H1 (cell line): ENCODE data around the gene LSM2. TPM values are rescaled to one million over a fixed set of nuclear protein-coding genes. Genes with fewer than 3 reads are reported as not detected.

Source experiments
- CTCF ChIA-PET: fragments of 300-600 bp; sonication (Branson Sonifier 250); formaldehyde crosslinking; loops from one replicate; lab custom pipeline; 2021; ENCODE audit not compliant: partially characterized antibody; lab: Charles Lee
- POLR2A ChIA-PET: fragments of 300-600 bp; sonication (Branson Sonifier 250); formaldehyde crosslinking; loops from one replicate; lab custom pipeline; 2021; ENCODE audit warnings: inconsistent platforms; ENCODE audit not compliant: partially characterized antibody; lab: Charles Lee
- DNase-seq, 2 experiments: peaks; one replicate each; pipeline versions ENCODE4 v3.0.0 to v3.0.0-alpha.2; 2010 to 2022; ENCODE audit warnings: low spot score in 2 of 2, low read depth in 1 of 2, mixed read lengths in 1 of 2
- FAIRE-seq: peaks from 2 replicates; lab custom pipeline; 2011; peaks lifted over from hg19 to GRCh38; lab: Jason Lieb, UNC
- H2AFZ ChIP-seq: 2 replicates; pipeline ENCODE4 v1.8.1; 2012; ENCODE audit warnings: low read length, inconsistent platforms
- H2AK5ac ChIP-seq: 2 replicates; pipeline ENCODE4 v1.6.1; 2013; ENCODE audit warnings: low read depth, low read length
- H2BK120ac ChIP-seq: replicated peaks from 2 replicates; pipeline ENCODE3; 2013; ENCODE audit warnings: low read depth, low read length, inconsistent platforms
- H2BK12ac ChIP-seq: 2 replicates; pipeline ENCODE4 v1.6.1; 2013; ENCODE audit warnings: low read depth, low read length
- H2BK15ac ChIP-seq: 2 replicates; pipeline ENCODE4 v1.6.1; 2013; ENCODE audit warnings: low read length
- H2BK20ac ChIP-seq: 2 replicates; pipeline ENCODE4 v1.6.1; 2013; ENCODE audit warnings: low read length
- H2BK5ac ChIP-seq: 2 replicates; pipeline ENCODE4 v1.6.1; 2013; ENCODE audit warnings: low read depth, low read length
- H3K14ac ChIP-seq: 2 replicates; pipeline ENCODE4 v1.6.1; 2013; ENCODE audit warnings: inconsistent platforms; ENCODE audit not compliant: insufficient read length
- H3K18ac ChIP-seq: 2 replicates; pipeline ENCODE4 v1.6.1; 2013; ENCODE audit warnings: low read length; ENCODE audit errors: extremely low read depth
- H3K23ac ChIP-seq: 2 replicates; pipeline ENCODE4 v1.6.1; 2013; ENCODE audit warnings: inconsistent platforms; ENCODE audit not compliant: insufficient read length
- H3K23me2 ChIP-seq: 2 replicates; pipeline ENCODE4 v1.6.1; 2013; ENCODE audit warnings: low read depth, low read length
- H3K27ac ChIP-seq: 2 replicates; pipeline ENCODE4 v1.6.1; 2011; ENCODE audit warnings: low read depth, low read length, inconsistent platforms
- H3K27me3 ChIP-seq, 4 experiments: replicated peaks in 1 of 4; 1 replicate in 1 of 4; 2 replicates in 3 of 4; pipeline versions ENCODE4 v1.6.1 to v1.8.1; 2011 to 2013; ENCODE audit warnings: low read length in 3 of 4, mild to moderate bottlenecking in 3 of 4, inconsistent platforms in 2 of 4, mixed read lengths in 2 of 4, moderate library complexity in 1 of 4; ENCODE audit not compliant: control insufficient read depth in 3 of 4, insufficient read depth in 3 of 4; ENCODE audit errors: extremely low read depth in 1 of 4
- H3K36me3 ChIP-seq, 4 experiments: 2 replicates each; pipeline versions ENCODE4 v1.6.1 to v1.8.1; 2011 to 2013; ENCODE audit warnings: mild to moderate bottlenecking in 4 of 4, low read length in 3 of 4, moderate library complexity in 2 of 4, control low read depth in 1 of 4, inconsistent platforms in 1 of 4; ENCODE audit not compliant: insufficient read depth in 4 of 4, control insufficient read depth in 2 of 4
- H3K4ac ChIP-seq: replicated peaks from 2 replicates; pipeline ENCODE3; 2013; ENCODE audit warnings: low read length, low read depth, mixed read lengths, inconsistent platforms; ENCODE audit not compliant: insufficient read length
- H3K4me1 ChIP-seq, 4 experiments: replicated peaks in 1 of 4; 1 replicate in 1 of 4; 2 replicates in 3 of 4; pipeline versions ENCODE4 v1.6.1 to v1.8.1; 2011 to 2013; ENCODE audit warnings: low read length in 3 of 4, inconsistent platforms in 2 of 4, mixed read lengths in 1 of 4; ENCODE audit not compliant: insufficient read depth in 4 of 4, control insufficient read depth in 3 of 4
- H3K4me2 ChIP-seq, 2 experiments: 2 replicates each; pipeline versions ENCODE4 v1.6.1 to v1.8.1; 2011 to 2013; ENCODE audit warnings: low read depth in 2 of 2, low read length in 2 of 2, control low read depth in 1 of 2, inconsistent platforms in 1 of 2, mild to moderate bottlenecking in 1 of 2; ENCODE audit not compliant: insufficient read depth in 1 of 2
- H3K4me3 ChIP-seq, 4 experiments: fragments of 200-600, 300-600 bp in 1 of 4; sonication (generic), shearing (Covaris generic), sonication (Bioruptor Twin) in 1 of 4; 2 replicates each; pipeline versions ENCODE4 v1.5.1 to v1.8.1; 2011 to 2016; ENCODE audit warnings: low read length in 4 of 4, low read depth in 3 of 4, control low read depth in 2 of 4, inconsistent platforms in 2 of 4, mild to moderate bottlenecking in 2 of 4, mixed read lengths in 1 of 4, moderate library complexity in 1 of 4; ENCODE audit not compliant: insufficient read depth in 2 of 4; ENCODE audit errors: extremely low read depth in 1 of 4
- H3K56ac ChIP-seq: replicated peaks from 2 replicates; pipeline ENCODE3; 2013; ENCODE audit warnings: low read depth, mild to moderate bottlenecking, mixed read lengths, low read length, inconsistent platforms; ENCODE audit not compliant: insufficient read length
- H3K79me1 ChIP-seq: 2 replicates; pipeline ENCODE4 v1.6.1; 2013; ENCODE audit warnings: low read depth, low read length, control low read depth
- H3K79me2 ChIP-seq, 2 experiments: 2 replicates each; pipeline versions ENCODE4 v1.6.1 to v1.8.1; 2012 to 2013; ENCODE audit warnings: low read length in 2 of 2, mild to moderate bottlenecking in 2 of 2, inconsistent platforms in 1 of 2; ENCODE audit not compliant: insufficient read depth in 2 of 2, control insufficient read depth in 1 of 2
- H3K9ac ChIP-seq, 4 experiments: replicated peaks in 1 of 4; 1 replicate in 1 of 4; 2 replicates in 3 of 4; pipeline versions ENCODE4 v1.6.1 to v1.8.1; 2011 to 2013; ENCODE audit warnings: low read depth in 3 of 4, low read length in 3 of 4, control low read depth in 2 of 4, mild to moderate bottlenecking in 2 of 4, moderate library complexity in 2 of 4, inconsistent platforms in 1 of 4; ENCODE audit errors: extremely low read depth in 1 of 4
- H3K9me3 ChIP-seq, 2 experiments: 2 replicates each; pipeline versions ENCODE4 v1.6.1 to v1.8.1; 2012 to 2013; ENCODE audit warnings: mild to moderate bottlenecking in 2 of 2, moderate library complexity in 2 of 2, control low read depth in 1 of 2, inconsistent platforms in 1 of 2, low read depth in 1 of 2, low read length in 1 of 2, mixed read lengths in 1 of 2; ENCODE audit not compliant: insufficient read depth in 2 of 2
- H4K20me1 ChIP-seq, 2 experiments: replicated peaks in 1 of 2; 2 replicates each; pipeline versions ENCODE3 to v1.8.1; 2011 to 2013; ENCODE audit warnings: inconsistent platforms in 2 of 2, low read length in 2 of 2, mild to moderate bottlenecking in 1 of 2; ENCODE audit not compliant: insufficient read depth in 2 of 2, control insufficient read depth in 1 of 2
- H4K5ac ChIP-seq: 2 replicates; pipeline ENCODE4 v1.6.1; 2013; ENCODE audit warnings: low read length, low read depth, mixed read lengths, inconsistent platforms; ENCODE audit not compliant: insufficient read length
- H4K8ac ChIP-seq: 2 replicates; pipeline ENCODE4 v1.8.0; 2013; ENCODE audit warnings: mild to moderate bottlenecking, moderate library complexity, low read length, inconsistent platforms; ENCODE audit not compliant: insufficient read depth; ENCODE audit errors: extremely low read depth
- H4K91ac ChIP-seq: replicated peaks from 2 replicates; pipeline ENCODE3; 2013; ENCODE audit warnings: low read length, mixed read lengths, inconsistent platforms; ENCODE audit not compliant: insufficient read length
- ASH2L ChIP-seq: fragments of 200-600, 300-600 bp; sonication (generic); IDR thresholded peaks from one replicate; pipeline ENCODE4 v1.7.1; 2017; ENCODE audit warnings: low read length
- BACH1 ChIP-seq: IDR thresholded peaks from 2 replicates; pipeline ENCODE4 v1.6.1; 2012; ENCODE audit warnings: low read length, improper control_type of control experiment
- BCL11A ChIP-seq, 2 experiments: IDR thresholded peaks; one replicate each; pipeline ENCODE4 v1.6.1; 2011; ENCODE audit warnings: low read depth in 2 of 2, low read length in 2 of 2, mild to moderate bottlenecking in 2 of 2
- CEBPB ChIP-seq: IDR thresholded peaks from 2 replicates; pipeline ENCODE4 v1.6.1; 2012; ENCODE audit warnings: low read depth, low read length
- EGR1 ChIP-seq: IDR thresholded peaks from 2 replicates; pipeline ENCODE4 v1.6.1; 2011; ENCODE audit warnings: low read depth, low read length, borderline replicate concordance
- HDAC6 ChIP-seq: IDR thresholded peaks from one replicate; pipeline ENCODE4 v1.7.1; 2012; ENCODE audit warnings: low read depth, mild to moderate bottlenecking, inconsistent platforms, low read length, moderate library complexity
- KDM4A ChIP-seq: IDR thresholded peaks from one replicate; pipeline ENCODE4 v1.7.1; 2012; ENCODE audit warnings: low read depth, mild to moderate bottlenecking, moderate library complexity, low read length, inconsistent platforms; ENCODE audit not compliant: severe bottlenecking
- RBBP5 ChIP-seq: IDR thresholded peaks from 2 replicates; pipeline ENCODE4 v1.7.1; 2012; ENCODE audit warnings: low read depth, mild to moderate bottlenecking, inconsistent platforms, low read length, moderate library complexity, borderline replicate concordance
- SAP30 ChIP-seq: fragments of 300-600 bp; sonication (generic); IDR thresholded peaks from 2 replicates; pipeline ENCODE4 v1.7.1; 2012; ENCODE audit warnings: low read length, moderate library complexity, mild to moderate bottlenecking, inconsistent platforms; ENCODE audit not compliant: insufficient read depth, insufficient replicate concordance
- SIRT6 ChIP-seq: IDR thresholded peaks from one replicate; pipeline ENCODE4 v1.7.1; 2012; ENCODE audit warnings: low read length, inconsistent platforms
- SP1 ChIP-seq: IDR thresholded peaks from 2 replicates; pipeline ENCODE4 v1.6.1; 2011; ENCODE audit warnings: low read depth, low read length
- SUZ12 ChIP-seq: fragments of 200-600 bp; sonication (generic); IDR thresholded peaks from 2 replicates; pipeline ENCODE4 v1.6.1; 2012; ENCODE audit warnings: mild to moderate bottlenecking, inconsistent platforms, low read length, moderate library complexity, mixed read lengths
- TAF7 ChIP-seq: optimal IDR thresholded peaks from 2 replicates; pipeline ENCODE3; 2011; ENCODE audit warnings: low read depth, mild to moderate bottlenecking, inconsistent platforms, low read length, moderate library complexity, borderline replicate concordance
- TCF12 ChIP-seq: IDR thresholded peaks from 2 replicates; pipeline ENCODE4 v1.6.1; 2011; ENCODE audit warnings: low read depth, mild to moderate bottlenecking, low read length
- YY1 ChIP-seq: IDR thresholded peaks from 2 replicates; pipeline ENCODE4 v1.6.1; 2011; ENCODE audit warnings: low read depth, mild to moderate bottlenecking, low read length
- WGBS, 2 experiments: shearing (Covaris generic) in 1 of 2; methylation state at CpG; one replicate each; pipeline versions ENCODE4 v1.1.6 to v1.1.7; 2013 to 2015; ENCODE audit warnings: low lambda C conversion rate in 2 of 2, mixed read lengths in 2 of 2, inconsistent platforms in 1 of 2, low coverage in 1 of 2, missing lambda C conversion rate in 1 of 2; ENCODE audit not compliant: insufficient replicate concordance in 2 of 2, insufficient coverage in 1 of 2, insufficient read length in 1 of 2; ENCODE audit errors: extremely low coverage in 1 of 2, missing lambda C conversion rate in 1 of 2; 5-methylcytosine and 5-hydroxymethylcytosine counted together
- polyA plus RNA-seq, 7 experiments: library from polyadenylated mRNA; depleted of rRNA in 3 of 7; stranded (reverse) in 5 of 7; unstranded in 2 of 7; fragments of >200 nt in 5 of 7; fragments of 200-250 nt in 2 of 7; gene quantifications; 1 replicate in 5 of 7; 2 replicates in 1 of 7; 4 replicates in 1 of 7; pipeline versions ENCODE4 v1.2.1 to v1.2.3, GENCODE V29; 2011 to 2013; ENCODE audit warnings: missing spikeins in 2 of 7, mixed read lengths in 2 of 7
- total RNA-seq: library from RNA; stranded (reverse); fragmentation: NEBNext Ultra II Directional; extraction: Animal tissue kit (Norgen Biotek cat#: 25700); gene quantifications from 2 replicates; pipeline ENCODE4 v1.2.1, GENCODE V29; 2021

The LSM2 gene
- total and polyA plus RNA-seq, 2 of the 8 experiments (the other 6 are each of a cell fraction or from before 2014, with no cell fraction given): 127 to 168 TPM

DNA sequence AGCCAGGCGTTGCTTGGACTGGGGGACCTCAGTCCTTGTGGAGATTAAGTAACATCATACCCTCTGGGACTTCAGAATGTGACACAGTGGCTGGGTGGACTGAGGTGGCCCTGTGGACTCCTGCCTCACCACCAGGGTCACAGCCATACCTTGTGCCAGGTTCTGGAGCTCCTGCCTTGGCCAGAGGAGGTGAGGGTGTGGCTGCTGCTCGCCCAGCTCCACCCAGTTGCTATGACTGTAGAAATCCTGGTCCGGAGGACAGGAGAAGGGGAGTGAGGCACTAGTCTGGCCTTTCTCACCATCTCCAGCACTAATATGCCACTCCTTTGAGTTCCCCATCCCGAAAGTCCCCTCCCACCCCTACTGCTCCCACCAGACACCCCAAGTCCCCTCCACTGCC, 31.6 kb downstream of the LSM2 start:
- no peaks in the 10 kb centered on the region for H3K79me2 ChIP-seq
- no peaks in the 10 kb centered on the region for H3K9me3 ChIP-seq
- H3K18ac ChIP-seq: no peak overlapping the region
- H3K4me1 ChIP-seq: peaks cover 0 to 7% (median 3%) of the 10 kb centered on the region in 4 experiments; a peak in 4 of 7 replicates
- no peaks in the 10 kb centered on the region for H4K20me1 ChIP-seq
- H3K27me3 ChIP-seq: no peaks in the 10 kb centered on the region
- no peak overlapping the region for H2BK120ac ChIP-seq
- H3K14ac ChIP-seq: no peak overlapping the region
- no peak overlapping the region for H4K5ac ChIP-seq
- H3K23ac ChIP-seq: no peak overlapping the region
- H2AK5ac ChIP-seq: no peak overlapping the region
- H3K36me3 ChIP-seq: peaks cover under 1 to 20% (median 14%) of the 10 kb centered on the region in 4 experiments; a peak in 6 of 8 replicates
- H3K9ac ChIP-seq: no peak overlapping the region
- H2BK12ac ChIP-seq: 0 out of 2 replicates have a peak overlapping the region, but pooled peaks have one; percentile 27
- no peak overlapping the region for H3K27ac ChIP-seq
- ChIA-PET CTCF (interaction anchor here (0.7 to 14.4 kb wide), 10 partner anchors 9 to 229 kb away, joined by 3 to 228 read pairs (median 4); partner anchors contain the start of genes ATP6V1G2, DDAH2, LY6G6D and MPIG6B), POLR2A (interaction anchor here (0.6 to 10.7 kb wide), 21 partner anchors 9 to 307 kb away, joined by 3 to 85 read pairs (median 4); partner anchors contain the start of genes C6orf47, DXO, GPANK1 and HSPA1A)
- H2BK15ac ChIP-seq: no peak overlapping the region
- H2AFZ ChIP-seq: no peak overlapping the region
- no peak overlapping the region for H3K4me3 ChIP-seq
- no peak overlapping the region; the same call in 1 of the 2 replicates for H4K8ac ChIP-seq
- no peak overlapping the region for H3K4me2 ChIP-seq
- no peak overlapping the region for H4K91ac ChIP-seq
- no peak overlapping the region for H2BK5ac ChIP-seq
- H3K79me1 ChIP-seq: no peaks in the 10 kb centered on the region
- no peak overlapping the region for H3K56ac ChIP-seq
- 97% methylated on average over 2 of the region's 4 CpGs; no CpG with 5 or more reads in 1 of the 2 experiments for WGBS, 2 experiments
- no peak for DNase-seq
- H2BK20ac ChIP-seq: no peak overlapping the region
- FAIRE-seq: no peak
- no peaks in the 10 kb centered on the region for H3K23me2 ChIP-seq
- H3K4ac ChIP-seq: no peak overlapping the region
- TF ChIP-seq ASH2L: no peak
- TF ChIP-seq HDAC6: no peak
- no peak for TF ChIP-seq BCL11A (IDR thresholded peaks at IDR 0.05; ENCODE audit: low read depth in 2 of 2, low read length in 2 of 2)
- TF ChIP-seq TAF7: no peak
- no peak for TF ChIP-seq BACH1
- no peak for TF ChIP-seq SIRT6
- TF ChIP-seq SUZ12: no peak
- no peak for TF ChIP-seq YY1
- no peak for TF ChIP-seq KDM4A
- TF ChIP-seq SAP30: no peak
- TF ChIP-seq RBBP5: no peak
- TF ChIP-seq SP1: no peak
- no peak for TF ChIP-seq CEBPB
- no peak for TF ChIP-seq EGR1
- no peak for TF ChIP-seq TCF12
